HepG2 (cell line): ENCODE measurements around the gene TFPI2.

Source experiments
- ARNT ChIP-seq: fragments of 450-650 bp; IDR thresholded peaks from 2 replicates; pipeline ENCODE4 v1.6.1; 2017
- FOXO1 ChIP-seq: sonication (generic); formaldehyde crosslinking; IDR thresholded peaks from 2 replicates; pipeline ENCODE4 v1.4.0; 2020; ENCODE audit warnings: missing genetic modification reagents
- JUN ChIP-seq: sonication (generic); formaldehyde crosslinking; IDR thresholded peaks from 2 replicates; pipeline ENCODE4 v1.4.0; 2020; ENCODE audit warnings: mild to moderate bottlenecking, missing genetic modification reagents
- SIX4 ChIP-seq: sonication (generic); formaldehyde crosslinking; IDR thresholded peaks from 2 replicates; pipeline ENCODE4 v1.4.0; 2020; ENCODE audit warnings: missing genetic modification reagents
- SP1 ChIP-seq, 2 experiments: fragments of 450-650 bp in 1 of 2; sonication (generic) in 1 of 2; formaldehyde crosslinking in 1 of 2; IDR thresholded peaks; 2 replicates each; pipeline versions ENCODE4 v1.4.0 to v1.6.1; 2016 to 2020; ENCODE audit warnings: missing genetic modification reagents in 1 of 2
- YY1 ChIP-seq: IDR thresholded peaks from 2 replicates; pipeline ENCODE4 v1.6.1; 2011; ENCODE audit warnings: low read length, low read depth, moderate library complexity, mild to moderate bottlenecking; ENCODE audit not compliant: insufficient read depth, insufficient replicate concordance
- ZNF143 ChIP-seq: sonication (generic); formaldehyde crosslinking; IDR thresholded peaks from 2 replicates; pipeline ENCODE4 v1.4.0; 2020; ENCODE audit warnings: missing genetic modification reagents
- ZNF567 ChIP-seq: sonication (generic); formaldehyde crosslinking; IDR thresholded peaks from 2 replicates; pipeline ENCODE4 v1.8.1; 2023; ENCODE audit warnings: mild to moderate bottlenecking, missing genetic modification reagents, borderline replicate concordance
- TF ChIP-seq, protein P1 (sequence below): sonication (generic); formaldehyde crosslinking; IDR thresholded peaks from 2 replicates; pipeline ENCODE4 v1.5.0; 2020; ENCODE audit warnings: mild to moderate bottlenecking, missing genetic modification reagents, moderate library complexity

DNA sequence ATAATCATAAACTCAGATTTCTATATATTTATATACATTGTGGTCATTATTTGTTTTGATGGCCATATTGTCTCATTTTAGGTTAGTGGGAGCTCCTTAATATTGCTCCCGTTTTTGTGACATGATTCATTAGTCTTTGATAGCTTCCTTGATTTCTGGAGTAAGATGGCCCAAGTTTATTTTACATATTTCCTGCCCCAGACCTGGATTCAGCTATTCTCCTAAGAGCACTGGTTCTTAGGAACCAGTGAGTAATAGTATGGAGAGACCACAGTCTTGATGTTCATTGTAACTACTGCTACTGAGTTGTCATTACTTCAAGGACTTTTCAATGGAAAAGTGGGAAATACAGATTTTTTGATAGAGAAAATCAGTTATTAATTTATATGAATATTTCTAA lies 6.0 kb downstream of the TFPI2 start:
- TF ChIP-seq ARNT (no peak), ZNF567 (CRISPR knock-in tag) (no peak), SP1 (IDR thresholded peaks at IDR 0.05) (no peak), SP1 (CRISPR knock-in tag; IDR thresholded peaks at IDR 0.05) (no peak), YY1 (no peak), JUN (CRISPR knock-in tag) (no peak), SIX4 (CRISPR knock-in tag) (no peak), FOXO1 (CRISPR knock-in tag) (no peak), ZNF143 (CRISPR knock-in tag) (no peak)
- TF ChIP-seq, protein P1, sequence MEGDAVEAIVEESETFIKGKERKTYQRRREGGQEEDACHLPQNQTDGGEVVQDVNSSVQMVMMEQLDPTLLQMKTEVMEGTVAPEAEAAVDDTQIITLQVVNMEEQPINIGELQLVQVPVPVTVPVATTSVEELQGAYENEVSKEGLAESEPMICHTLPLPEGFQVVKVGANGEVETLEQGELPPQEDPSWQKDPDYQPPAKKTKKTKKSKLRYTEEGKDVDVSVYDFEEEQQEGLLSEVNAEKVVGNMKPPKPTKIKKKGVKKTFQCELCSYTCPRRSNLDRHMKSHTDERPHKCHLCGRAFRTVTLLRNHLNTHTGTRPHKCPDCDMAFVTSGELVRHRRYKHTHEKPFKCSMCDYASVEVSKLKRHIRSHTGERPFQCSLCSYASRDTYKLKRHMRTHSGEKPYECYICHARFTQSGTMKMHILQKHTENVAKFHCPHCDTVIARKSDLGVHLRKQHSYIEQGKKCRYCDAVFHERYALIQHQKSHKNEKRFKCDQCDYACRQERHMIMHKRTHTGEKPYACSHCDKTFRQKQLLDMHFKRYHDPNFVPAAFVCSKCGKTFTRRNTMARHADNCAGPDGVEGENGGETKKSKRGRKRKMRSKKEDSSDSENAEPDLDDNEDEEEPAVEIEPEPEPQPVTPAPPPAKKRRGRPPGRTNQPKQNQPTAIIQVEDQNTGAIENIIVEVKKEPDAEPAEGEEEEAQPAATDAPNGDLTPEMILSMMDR (CRISPR knock-in tag): no peak
